22Rv1 (cell line): ENCODE measurements around the gene IRS1.

Source experiments
- ZFX ChIP-seq: fragments of 450-650 bp; IDR thresholded peaks from 2 replicates; pipeline ENCODE4 v1.6.1; 2017; ENCODE audit warnings: antibody characterized with exemption, borderline replicate concordance
- TF ChIP-seq, protein P1 (sequence below): fragments of 450-650 bp; IDR thresholded peaks from 2 replicates; pipeline ENCODE4 v1.5.1; 2017; ENCODE audit warnings: mild to moderate bottlenecking

DNA sequence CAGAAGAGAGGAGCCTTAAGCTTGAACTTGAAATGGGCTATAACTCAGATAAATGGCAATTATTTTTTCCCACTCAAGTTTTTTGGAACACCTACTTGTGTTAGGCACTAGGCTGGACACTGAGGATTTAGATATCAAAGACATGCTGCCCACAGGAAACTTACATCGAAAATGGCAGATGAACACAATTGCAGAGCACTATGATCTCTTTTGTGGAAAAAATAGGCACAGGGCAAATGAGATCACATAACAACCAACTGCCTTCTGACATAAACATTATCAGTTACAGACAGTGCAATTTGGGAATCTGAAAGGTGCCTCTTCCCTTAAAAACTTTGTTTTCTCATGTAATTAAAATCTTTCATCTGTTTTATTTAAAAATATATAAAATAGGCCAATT lies 3.8 kb upstream of the IRS1 start:
- TF ChIP-seq, protein P1, sequence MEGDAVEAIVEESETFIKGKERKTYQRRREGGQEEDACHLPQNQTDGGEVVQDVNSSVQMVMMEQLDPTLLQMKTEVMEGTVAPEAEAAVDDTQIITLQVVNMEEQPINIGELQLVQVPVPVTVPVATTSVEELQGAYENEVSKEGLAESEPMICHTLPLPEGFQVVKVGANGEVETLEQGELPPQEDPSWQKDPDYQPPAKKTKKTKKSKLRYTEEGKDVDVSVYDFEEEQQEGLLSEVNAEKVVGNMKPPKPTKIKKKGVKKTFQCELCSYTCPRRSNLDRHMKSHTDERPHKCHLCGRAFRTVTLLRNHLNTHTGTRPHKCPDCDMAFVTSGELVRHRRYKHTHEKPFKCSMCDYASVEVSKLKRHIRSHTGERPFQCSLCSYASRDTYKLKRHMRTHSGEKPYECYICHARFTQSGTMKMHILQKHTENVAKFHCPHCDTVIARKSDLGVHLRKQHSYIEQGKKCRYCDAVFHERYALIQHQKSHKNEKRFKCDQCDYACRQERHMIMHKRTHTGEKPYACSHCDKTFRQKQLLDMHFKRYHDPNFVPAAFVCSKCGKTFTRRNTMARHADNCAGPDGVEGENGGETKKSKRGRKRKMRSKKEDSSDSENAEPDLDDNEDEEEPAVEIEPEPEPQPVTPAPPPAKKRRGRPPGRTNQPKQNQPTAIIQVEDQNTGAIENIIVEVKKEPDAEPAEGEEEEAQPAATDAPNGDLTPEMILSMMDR = no peak
- no peak for TF ChIP-seq ZFX
